A673 (cell line): ENCODE results near the gene KRTAP5-2.

Experiments used
- CTCF ChIP-seq: fragments of 300-800, 200-600 bp; sonication (generic); conservative IDR thresholded peaks from 2 replicates; pipeline ENCODE4 v1.5.1; 2017; ENCODE audit warnings: low read depth, mild to moderate bottlenecking, antibody characterized with exemption, low read length, moderate library complexity, mixed read lengths
- EZH2 ChIP-seq: fragments of 200-600 bp; sonication (generic); IDR thresholded peaks from 2 replicates; pipeline ENCODE4 v1.6.1; 2017; ENCODE audit warnings: borderline replicate concordance, low read depth, mild to moderate bottlenecking, mixed read lengths, antibody characterized with exemption, low read length; ENCODE audit not compliant: poor library complexity, severe bottlenecking

GRCh38 chr11:1619449-1619848 is 21.4 kb upstream of the KRTAP5-2 start:
- no peak for TF ChIP-seq CTCF
- TF ChIP-seq EZH2, result no peak
